Germinal center (tissue), 1 donor: Measurements from ENCODE around the gene CENPX.

ENCODE experiments used
- DNase-seq: peaks from one replicate; pipeline ENCODE4 v3.0.0; 2012; ENCODE audit warnings: mixed read lengths, low spot score

The CENPX gene

GRCh38 chr17:81980707-81981343 lies 41.9 kb downstream of the CENPX start:
- DNase-seq = no peak

- DNase-seq = no peak
Measured at GRCh38 chr17:81980122-81980521, 42.6 kb downstream of the CENPX start.

GRCh38 chr17:81978524-81979298 lies 44.0 kb downstream of the CENPX start:
- DNase-seq = no peak

- DNase-seq = peak; percentile 91
Measured at GRCh38 chr17:81977211-81977808, 45.4 kb downstream of the CENPX start, which contains the start of gene ASPSCR1. Gene ASPSCR1 (plus strand): TSS chr17:81977629. CDS start chr17:81977647, 18 bp downstream.

GRCh38 chr17:81976332-81977210 lies 46.1 kb downstream of the CENPX start:
- no peak for DNase-seq

GRCh38 chr17:81973432-81973831 lies 49.2 kb downstream of the CENPX start:
- no peak for DNase-seq

- no peak for DNase-seq
Measured at GRCh38 chr17:81968850-81969812, 53.5 kb downstream of the CENPX start.
